AG04450 (cell line): ENCODE data around the gene CD68. TPM values are rescaled to one million over a fixed set of nuclear protein-coding genes. Genes with fewer than 3 reads are reported as not detected.

ENCODE experiments used
- CTCF ChIA-PET: fragments of 300-600, 350-600 bp; formaldehyde crosslinking; extraction: SDS; loops from one replicate; lab custom pipeline; 2022; ENCODE audit warnings: antibody characterized with exemption, inconsistent platforms; lab: Charles Lee
- POLR2A ChIA-PET: fragments of 350-600 bp; formaldehyde crosslinking; extraction: SDS; loops from one replicate; lab custom pipeline; 2021; ENCODE audit warnings: antibody characterized with exemption, inconsistent platforms; lab: Yijun Ruan, JAX
- DNase-seq: peaks from one replicate; pipeline ENCODE4 v3.0.0-alpha.2; 2011; ENCODE audit warnings: low read depth, low spot score
- H3K27ac ChIP-seq: one replicate; pipeline ENCODE4 v1.5.1; 2012; ENCODE audit warnings: low read depth, low read length, control low read depth
- H3K27me3 ChIP-seq: one replicate; pipeline ENCODE4 v1.6.0; 2012; ENCODE audit warnings: low read length; ENCODE audit not compliant: control insufficient read depth, insufficient read depth
- H3K4me3 ChIP-seq: 2 replicates; pipeline ENCODE4 v1.5.1; 2011; ENCODE audit warnings: mild to moderate bottlenecking, low read depth, low read length, control low read depth
- H3K9me3 ChIP-seq: 2 replicates; pipeline ENCODE4 v1.5.1; 2012; ENCODE audit warnings: low read length; ENCODE audit not compliant: control insufficient read depth, insufficient read depth
- CTCF ChIP-seq: IDR thresholded peaks from 2 replicates; pipeline ENCODE4 v1.5.1; 2011; ENCODE audit warnings: low read depth, low read length, control low read depth, inconsistent platforms
- polyA plus RNA-seq: library from polyadenylated mRNA; depleted of rRNA; stranded (reverse); fragments of >200 nt; gene quantifications from 2 replicates; pipeline ENCODE4 v1.2.3, GENCODE V29; 2011

The CD68 gene
- polyA plus RNA-seq, 1 experiment: 34.1 TPM

DNA sequence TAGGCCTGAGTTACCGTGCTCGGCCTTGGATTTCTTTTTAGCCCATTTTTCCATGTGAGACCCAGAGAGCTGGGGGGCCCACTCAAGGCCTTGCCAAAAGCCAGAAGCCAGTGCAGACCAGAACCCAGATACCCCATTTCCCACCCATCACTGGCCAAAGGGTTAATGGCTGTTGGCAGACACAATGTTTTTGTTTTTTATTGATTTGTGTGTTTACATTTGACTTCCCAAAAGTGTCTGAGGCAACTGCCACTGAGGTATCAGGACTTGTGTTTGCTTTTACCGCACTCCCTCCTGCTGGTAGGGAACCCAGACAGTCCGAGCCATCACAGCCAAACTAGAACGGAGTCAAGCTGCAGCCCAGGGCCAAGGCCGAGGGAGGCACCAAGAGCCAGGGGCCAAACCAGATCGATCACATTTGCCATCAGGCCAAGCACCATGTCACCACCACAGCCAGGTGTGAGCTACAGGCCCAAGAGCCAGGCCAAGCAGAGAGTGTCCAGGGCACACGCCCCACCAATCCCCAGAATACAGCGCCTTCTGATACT lies 38.3 kb upstream of the CD68 start:
- ChIA-PET POLR2A (no interaction called here), CTCF (interaction anchor here (1.2 to 1.9 kb wide), 2 partner anchors 20 to 27 kb away, joined by 4 to 9 read pairs; no protein-coding TSS in a partner anchor)
- no peak overlapping the region for H3K27ac ChIP-seq
- DNase-seq: no peak
- peaks cover 15% of the 10 kb centered on the region for H3K9me3 ChIP-seq
- TF ChIP-seq CTCF: no peak
- no peak overlapping the region for H3K4me3 ChIP-seq
- H3K27me3 ChIP-seq: peaks cover 4% of the 10 kb centered on the region

GRCh38 chr17:7544911-7545310 lies 34.5 kb upstream of the CD68 start:
- H3K9me3 ChIP-seq: no peaks in the 10 kb centered on the region; the same call in 1 of the 2 replicates
- no peak for TF ChIP-seq CTCF
- H3K4me3 ChIP-seq: no peak overlapping the region
- DNase-seq: no peak
- POLR2A ChIA-PET: no interaction called here
- CTCF ChIA-PET: interaction anchor here (1.1 kb wide), 1 partner anchor 16 kb away, joined by 5 read pairs; no protein-coding TSS in a partner anchor
- peaks cover 4% of the 10 kb centered on the region for H3K27me3 ChIP-seq
- H3K27ac ChIP-seq: no peak overlapping the region

DNA sequence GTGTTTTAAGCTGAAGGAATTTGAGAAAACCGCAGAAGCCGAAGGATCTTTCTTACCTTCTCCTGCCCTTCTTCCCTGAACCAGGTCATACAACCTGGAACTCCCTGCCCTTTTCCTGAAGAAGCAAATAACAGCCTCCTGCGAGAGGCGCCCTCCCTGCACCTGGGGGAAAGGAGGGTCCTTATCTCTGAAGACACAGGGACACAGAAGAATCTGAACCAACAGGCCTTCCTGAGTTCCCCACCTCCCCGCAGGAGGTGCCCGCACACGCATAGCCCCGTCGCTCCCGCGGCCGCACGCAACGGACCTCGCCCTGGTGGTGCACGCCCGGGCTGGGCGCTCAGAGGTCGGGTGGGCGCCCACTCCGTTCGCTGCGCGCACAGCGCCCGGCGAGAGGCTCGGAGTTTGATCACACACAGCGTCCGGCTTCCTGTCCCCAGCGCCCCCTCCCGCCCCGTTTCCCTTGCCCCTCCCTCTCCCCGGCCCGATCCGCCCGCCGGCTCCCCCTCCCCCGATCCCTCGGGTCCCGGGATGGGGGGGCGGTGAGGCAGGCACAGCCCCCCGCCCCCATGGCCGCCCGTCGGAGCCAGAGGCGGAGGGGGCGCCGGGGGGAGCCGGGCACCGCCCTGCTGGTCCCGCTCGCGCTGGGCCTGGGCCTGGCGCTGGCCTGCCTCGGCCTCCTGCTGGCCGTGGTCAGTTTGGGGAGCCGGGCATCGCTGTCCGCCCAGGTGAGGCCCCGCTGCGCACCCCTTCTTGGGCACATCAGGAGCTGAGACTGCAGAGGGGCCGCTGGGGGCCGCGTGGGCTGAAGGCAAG lies 30.6 kb upstream of the CD68 start, which contains the start of gene TNFSF12:
Gene TNFSF12, plus strand, starts transcription at position 474 of the 816 bp plus-strand sequence. Its CDS starts 96 bp downstream, at position 570.
- Histone ChIP-seq H3K4me3 (peak within 1 kb of the TSS; percentile 70), H3K27ac (peak within 1 kb of the TSS; percentile 21), H3K27me3 (no peaks in the 10 kb centered on the region), H3K9me3 (no peaks in the 10 kb centered on the region; the same call in 1 of the 2 replicates)
- CTCF ChIA-PET: interaction anchor here (1.3 to 3.1 kb wide), 2 partner anchors 12 to 13 kb away, joined by 4 to 17 read pairs; partner anchors contain the start of gene SENP3
- POLR2A ChIA-PET: no interaction called here
- no peak for TF ChIP-seq CTCF
- DNase-seq: no peak

DNA sequence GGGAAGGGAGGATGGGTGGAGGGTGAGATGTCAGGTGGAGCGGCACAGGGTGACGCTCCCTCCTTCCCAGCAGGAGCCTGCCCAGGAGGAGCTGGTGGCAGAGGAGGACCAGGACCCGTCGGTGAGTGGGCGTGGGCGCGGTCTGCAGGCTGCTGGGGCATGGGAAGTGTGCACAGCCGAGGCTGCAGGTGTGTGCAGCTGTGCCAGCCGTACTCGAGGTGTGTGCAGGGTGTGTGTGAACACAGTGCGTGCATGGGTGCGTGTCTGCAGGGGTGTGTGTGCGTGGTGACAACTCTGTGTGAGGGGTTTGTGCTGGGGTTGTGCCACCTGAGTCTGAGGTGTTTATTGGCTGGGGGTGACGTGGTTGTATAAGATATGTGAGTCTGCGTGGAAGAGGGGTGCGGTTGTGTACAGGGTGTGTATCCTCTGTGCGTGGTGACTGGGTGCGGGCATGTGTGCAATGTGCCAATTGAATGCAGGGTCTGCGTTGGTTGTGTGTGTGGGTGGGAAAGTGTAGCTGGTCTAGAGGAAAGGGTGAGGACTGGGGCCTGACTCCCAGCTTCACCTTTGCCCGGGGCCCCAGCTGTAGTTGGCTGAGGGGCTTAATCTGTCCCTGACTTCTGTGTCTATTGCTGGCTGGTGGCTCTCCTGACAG lies 29.9 kb upstream of the CD68 start:
- Histone ChIP-seq H3K27me3 (no peaks in the 10 kb centered on the region), H3K27ac (no peak overlapping the region), H3K9me3 (no peaks in the 10 kb centered on the region; the same call in 1 of the 2 replicates), H3K4me3 (peak overlapping the region; percentile 70)
- no peak for DNase-seq
- POLR2A ChIA-PET: no interaction called here
- no peak for TF ChIP-seq CTCF
- CTCF ChIA-PET: interaction anchor here (1.3 to 1.9 kb wide), 2 partner anchors 11 to 12 kb away, joined by 4 to 8 read pairs; partner anchors contain the start of gene SENP3
